WERI-Rb-1 (cell line): ENCODE results near the gene ZNF487.
A peak's percentile ranks its signal among the peaks of the same experiment; 100 is the strongest.
"Not testable (repeated sequence)": the region's sequence is repeated elsewhere in the genome, so short reads cannot be mapped to it uniquely, and the experiment has no call there.

Source experiments
- DNase-seq: peaks from one replicate; pipeline ENCODE4 v3.0.0-alpha.2; 2020
- H3K27ac ChIP-seq: fragments of 250-450 bp; sonication (Bioruptor Pico); 2 replicates; pipeline ENCODE4 v1.5.1; 2020; ENCODE audit warnings: mild to moderate bottlenecking, moderate library complexity
- H3K27me3 ChIP-seq: fragments of 250-450 bp; sonication (Bioruptor Pico); 2 replicates; pipeline ENCODE4 v1.5.1; 2021; ENCODE audit warnings: mild to moderate bottlenecking, low read depth, moderate library complexity; ENCODE audit not compliant: insufficient read depth, severe bottlenecking
- H3K36me3 ChIP-seq: fragments of 250-450 bp; sonication (Bioruptor Pico); 2 replicates; pipeline ENCODE4 v1.5.1; 2020; ENCODE audit warnings: mild to moderate bottlenecking, moderate library complexity
- H3K4me3 ChIP-seq: 2 replicates; pipeline ENCODE4 v1.5.1; 2011; ENCODE audit warnings: low read depth, mild to moderate bottlenecking, control low read depth, low read length
- H3K9me3 ChIP-seq: fragments of 250-450 bp; sonication (Bioruptor Pico); 2 replicates; pipeline ENCODE4 v1.5.1; 2021; ENCODE audit warnings: mild to moderate bottlenecking, moderate library complexity; ENCODE audit not compliant: severe bottlenecking
- TF ChIP-seq, protein P1 (sequence below): IDR thresholded peaks from 2 replicates; pipeline ENCODE4 v1.5.1; 2011; ENCODE audit warnings: low read depth, mild to moderate bottlenecking, control low read depth, inconsistent platforms, low read length

The ZNF487 gene

DNA sequence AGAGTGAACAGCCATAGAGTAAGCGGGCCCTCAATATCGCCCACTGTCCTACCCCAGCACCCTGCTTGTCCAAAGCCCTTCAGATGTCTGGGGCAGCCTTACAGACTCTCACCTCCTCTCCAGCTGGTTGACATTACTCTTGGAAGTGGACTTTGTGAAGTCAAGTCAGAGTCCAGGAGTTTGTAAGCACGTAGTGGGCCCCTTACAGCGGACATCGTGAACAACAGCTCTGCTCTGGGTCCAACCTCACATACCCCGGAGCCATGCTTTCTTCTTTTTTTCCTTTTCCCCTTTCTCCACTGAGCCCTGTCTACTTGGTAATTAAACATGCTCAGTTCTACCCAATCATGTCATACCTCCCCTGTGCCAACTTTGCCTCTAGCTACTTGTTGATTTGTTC, 45.4 kb upstream of the ZNF487 start:
- peak overlapping the region; percentile 17; the same call in 1 of the 2 replicates for H3K27ac ChIP-seq
- no peak for DNase-seq
- no peaks in the 10 kb centered on the region for H3K9me3 ChIP-seq
- H3K4me3 ChIP-seq = no peak overlapping the region
- peaks cover 100% of the 10 kb centered on the region for H3K36me3 ChIP-seq
- no peaks in the 10 kb centered on the region for H3K27me3 ChIP-seq
- TF ChIP-seq, protein P1, sequence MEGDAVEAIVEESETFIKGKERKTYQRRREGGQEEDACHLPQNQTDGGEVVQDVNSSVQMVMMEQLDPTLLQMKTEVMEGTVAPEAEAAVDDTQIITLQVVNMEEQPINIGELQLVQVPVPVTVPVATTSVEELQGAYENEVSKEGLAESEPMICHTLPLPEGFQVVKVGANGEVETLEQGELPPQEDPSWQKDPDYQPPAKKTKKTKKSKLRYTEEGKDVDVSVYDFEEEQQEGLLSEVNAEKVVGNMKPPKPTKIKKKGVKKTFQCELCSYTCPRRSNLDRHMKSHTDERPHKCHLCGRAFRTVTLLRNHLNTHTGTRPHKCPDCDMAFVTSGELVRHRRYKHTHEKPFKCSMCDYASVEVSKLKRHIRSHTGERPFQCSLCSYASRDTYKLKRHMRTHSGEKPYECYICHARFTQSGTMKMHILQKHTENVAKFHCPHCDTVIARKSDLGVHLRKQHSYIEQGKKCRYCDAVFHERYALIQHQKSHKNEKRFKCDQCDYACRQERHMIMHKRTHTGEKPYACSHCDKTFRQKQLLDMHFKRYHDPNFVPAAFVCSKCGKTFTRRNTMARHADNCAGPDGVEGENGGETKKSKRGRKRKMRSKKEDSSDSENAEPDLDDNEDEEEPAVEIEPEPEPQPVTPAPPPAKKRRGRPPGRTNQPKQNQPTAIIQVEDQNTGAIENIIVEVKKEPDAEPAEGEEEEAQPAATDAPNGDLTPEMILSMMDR = no peak

DNA sequence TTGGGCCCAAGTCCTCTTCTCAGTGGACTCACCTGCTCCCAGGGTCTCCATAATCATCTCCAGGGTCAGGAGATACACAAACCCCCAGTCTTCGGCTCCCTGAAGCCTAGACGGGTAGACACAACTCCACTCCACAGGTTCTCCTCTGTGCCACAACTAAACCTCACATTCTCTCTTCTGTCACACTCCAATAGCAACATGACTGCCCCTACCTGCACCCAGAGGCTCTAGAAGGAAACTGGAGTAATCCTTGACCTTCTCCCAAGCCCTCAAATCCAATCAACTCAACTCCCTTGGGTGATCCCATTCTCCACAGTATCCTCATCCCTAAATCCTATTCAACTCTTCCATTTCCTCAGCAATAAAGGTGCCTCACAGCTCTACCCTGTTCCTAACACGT, 44.2 kb upstream of the ZNF487 start:
- TF ChIP-seq, protein P1 = no peak
- peak overlapping the region; percentile 20 for H3K27ac ChIP-seq
- DNase-seq = no peak
- no peaks in the 10 kb centered on the region for H3K27me3 ChIP-seq
- H3K4me3 ChIP-seq = no peak overlapping the region
- no peaks in the 10 kb centered on the region for H3K9me3 ChIP-seq
- H3K36me3 ChIP-seq = peaks cover 88% of the 10 kb centered on the region

DNA sequence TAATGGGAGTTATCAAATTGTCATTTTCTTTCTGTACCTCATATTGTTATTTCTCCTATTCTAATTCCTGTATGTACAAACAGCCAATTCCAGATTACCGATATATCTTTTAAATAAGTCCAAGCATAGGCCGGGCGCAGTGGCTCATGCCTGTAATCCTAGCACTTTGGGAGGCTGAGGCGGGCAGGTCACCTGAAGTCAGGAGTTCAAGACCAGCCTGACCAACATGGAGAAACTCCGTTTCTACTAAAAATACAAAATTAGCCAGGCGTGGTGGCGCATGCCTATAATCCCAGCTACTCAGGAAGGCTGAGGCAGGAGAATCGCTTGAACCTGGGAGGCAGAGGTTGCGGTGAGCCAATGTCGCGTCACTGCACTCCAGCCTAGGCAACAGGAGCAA, 43.7 kb upstream of the ZNF487 start:
- not testable (repeated sequence) for H3K9me3 ChIP-seq, H3K27me3 ChIP-seq, DNase-seq, H3K4me3 ChIP-seq
- peak overlapping the region; percentile 20 for H3K27ac ChIP-seq
- peaks cover 84% of the 10 kb centered on the region for H3K36me3 ChIP-seq

DNA sequence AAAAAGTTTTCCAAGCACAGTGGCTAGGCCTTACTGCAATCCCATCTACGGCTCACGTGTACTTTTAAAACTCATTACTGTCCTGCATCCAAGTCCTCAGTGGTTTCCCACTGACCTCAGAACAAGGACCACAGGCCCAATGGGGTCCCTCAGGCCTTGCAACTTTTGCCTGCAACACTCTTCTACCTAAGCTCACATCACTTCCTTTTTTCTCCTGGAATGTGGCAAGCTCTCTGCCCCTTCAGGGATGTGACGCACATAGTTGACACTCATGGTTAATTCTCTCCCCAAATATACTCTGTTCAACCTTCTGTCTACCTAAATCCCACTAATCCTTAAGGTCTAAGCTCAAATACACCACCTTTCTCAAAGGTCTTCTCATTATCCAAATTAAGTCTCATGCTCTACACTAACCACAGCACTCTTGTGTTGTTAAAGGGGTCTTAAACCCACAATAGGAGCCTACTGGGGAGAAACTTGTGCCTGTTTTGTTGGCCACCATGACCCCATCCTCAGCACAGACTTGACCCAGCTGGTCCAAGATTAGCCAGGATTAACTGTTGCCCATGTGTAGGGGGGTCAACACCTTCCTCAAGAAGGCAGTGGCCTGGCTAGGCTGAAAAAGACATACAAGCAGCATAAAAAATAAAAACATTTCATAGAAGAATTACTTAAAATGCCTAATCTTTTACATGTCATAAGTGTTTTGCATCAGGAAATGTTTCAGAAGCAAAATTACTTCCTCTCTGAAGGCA, 43.1 kb upstream of the ZNF487 start:
- peak overlapping the region; percentile 98 for H3K27ac ChIP-seq
- H3K9me3 ChIP-seq = no peaks in the 10 kb centered on the region
- H3K36me3 ChIP-seq = peaks cover 82% of the 10 kb centered on the region
- no peaks in the 10 kb centered on the region for H3K27me3 ChIP-seq
- peak overlapping the region; percentile 81 for H3K4me3 ChIP-seq
- TF ChIP-seq, protein P1 = no peak
- peak; percentile 60 for DNase-seq

DNA sequence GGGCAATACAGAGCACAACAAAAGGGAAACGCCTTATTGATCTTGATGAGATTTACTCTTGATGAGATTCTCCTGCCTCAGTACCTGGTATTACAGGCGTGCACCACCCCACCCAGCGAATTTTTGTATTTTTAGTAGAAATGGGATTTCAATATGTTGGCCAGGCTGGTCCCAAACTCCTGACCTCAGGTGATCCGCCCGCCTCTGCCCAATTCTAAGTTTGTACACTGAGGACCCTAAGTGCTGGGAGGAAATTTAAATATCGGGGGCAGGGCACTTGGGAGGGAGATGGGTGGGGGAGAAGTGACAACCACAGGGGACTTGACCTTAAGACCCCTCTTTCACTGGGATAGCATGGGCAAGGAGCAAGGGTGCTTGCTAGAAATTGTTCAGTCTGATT, 42.0 kb upstream of the ZNF487 start:
- Histone ChIP-seq H3K27ac (peak overlapping the region; percentile 98), H3K36me3 (peaks cover 78% of the 10 kb centered on the region), H3K27me3 (no peaks in the 10 kb centered on the region), H3K9me3 (no peaks in the 10 kb centered on the region), H3K4me3 (peak overlapping the region; percentile 81)
- DNase-seq = no peak
- TF ChIP-seq, protein P1 = no peak

DNA sequence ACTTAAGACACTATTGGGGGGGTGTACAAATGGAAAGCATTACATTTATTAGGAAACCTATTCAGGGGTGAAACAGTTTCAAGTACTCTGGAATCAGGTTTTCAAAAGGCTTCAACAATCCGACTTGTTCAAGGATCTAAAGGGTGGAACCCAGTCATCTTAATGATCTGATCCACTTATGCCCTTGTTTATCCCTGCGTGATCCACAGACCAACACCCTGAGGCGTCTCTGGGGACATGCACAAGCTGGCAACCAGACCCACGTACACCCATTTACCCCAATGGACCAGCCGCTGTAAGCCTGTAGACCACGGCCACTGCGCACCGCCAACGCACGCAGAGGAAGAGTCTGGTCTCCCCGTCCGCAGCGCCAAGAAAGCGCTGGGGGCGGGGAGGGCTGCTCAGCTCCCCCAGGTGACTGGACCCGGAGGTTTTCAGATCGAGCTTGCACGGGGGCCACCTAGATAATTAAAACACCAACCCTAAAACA, 41.3 kb upstream of the ZNF487 start:
- Histone ChIP-seq H3K9me3 (no peaks in the 10 kb centered on the region), H3K27ac (peak overlapping the region; percentile 98), H3K36me3 (peaks cover 71% of the 10 kb centered on the region), H3K4me3 (peak overlapping the region; percentile 81), H3K27me3 (no peaks in the 10 kb centered on the region)
- DNase-seq = peak; percentile 63
- TF ChIP-seq, protein P1 = no peak
